SKM-1 treated with dmso at 0.1 percent for 144 hours (cell line): ENCODE data around the gene UBL4A.

Experiments
- DNase-seq: peaks from one replicate; lab custom pipeline; 2025; ENCODE audit not compliant: unreplicated experiment; lab: John Stamatoyannopoulos, UW

Gene UBL4A

GRCh38 chrX:154465601-154466000 lies 20.8 kb downstream of the UBL4A start:
- no peak for DNase-seq

- DNase-seq, result no peak
Observed at GRCh38 chrX:154464806-154465365, 21.5 kb downstream of the UBL4A start.

GRCh38 chrX:154463611-154464220 lies 22.7 kb downstream of the UBL4A start:
- no peak for DNase-seq

GRCh38 chrX:154462396-154462795 lies 24.0 kb downstream of the UBL4A start:
- no peak for DNase-seq

- DNase-seq, result no peak
Observed at GRCh38 chrX:154460326-154460725, 26.1 kb downstream of the UBL4A start.

- no peak for DNase-seq
Observed at GRCh38 chrX:154459832-154460231, 26.6 kb downstream of the UBL4A start.

- DNase-seq, result no peak
Observed at GRCh38 chrX:154458954-154459778, 27.2 kb downstream of the UBL4A start.

- no peak for DNase-seq
Observed at GRCh38 chrX:154458116-154458953, 28.1 kb downstream of the UBL4A start, which contains the start of gene PLXNA3. PLXNA3 (plus strand) TSS chrX:154458281; CDS start chrX:154460184, 1,903 bp downstream.

GRCh38 chrX:154457491-154458115 lies 28.8 kb downstream of the UBL4A start:
- no peak for DNase-seq

GRCh38 chrX:154452823-154453222 lies 33.6 kb downstream of the UBL4A start:
- no peak for DNase-seq

- no peak for DNase-seq
Observed at GRCh38 chrX:154450312-154450711, 36.1 kb downstream of the UBL4A start.

- no peak for DNase-seq
Observed at GRCh38 chrX:154449618-154450017, 36.8 kb downstream of the UBL4A start.

GRCh38 chrX:154448484-154448883 lies 37.9 kb downstream of the UBL4A start:
- no peak for DNase-seq

- DNase-seq, result no peak
Observed at GRCh38 chrX:154446430-154446829, 40.0 kb downstream of the UBL4A start.

GRCh38 chrX:154445776-154446175 lies 40.6 kb downstream of the UBL4A start:
- DNase-seq, result no peak

GRCh38 chrX:154444755-154445246 lies 41.6 kb downstream of the UBL4A start:
- DNase-seq, result no peak

- peak; percentile 35 for DNase-seq
Observed at GRCh38 chrX:154443992-154444754, 42.2 kb downstream of the UBL4A start, which contains the start of gene FAM50A. FAM50A (plus strand) TSS chrX:154444141; CDS start chrX:154444236, 95 bp downstream.

- no peak for DNase-seq
Observed at GRCh38 chrX:154443479-154443910, 42.9 kb downstream of the UBL4A start.

- DNase-seq, result no peak
Observed at GRCh38 chrX:154441984-154442707, 44.3 kb downstream of the UBL4A start.
